ENCODE data around the gene RPLP1. TPM values are rescaled to one million over a fixed set of nuclear protein-coding genes. Genes with fewer than 3 reads are reported as not detected.

RPLP1 gene
- total and polyA plus RNA-seq, 9 of the 15 experiments (the other 6 are each of a cell fraction or from before 2014, with no cell fraction given): 76.3 to 3,053 (median 847) TPM

DNA sequence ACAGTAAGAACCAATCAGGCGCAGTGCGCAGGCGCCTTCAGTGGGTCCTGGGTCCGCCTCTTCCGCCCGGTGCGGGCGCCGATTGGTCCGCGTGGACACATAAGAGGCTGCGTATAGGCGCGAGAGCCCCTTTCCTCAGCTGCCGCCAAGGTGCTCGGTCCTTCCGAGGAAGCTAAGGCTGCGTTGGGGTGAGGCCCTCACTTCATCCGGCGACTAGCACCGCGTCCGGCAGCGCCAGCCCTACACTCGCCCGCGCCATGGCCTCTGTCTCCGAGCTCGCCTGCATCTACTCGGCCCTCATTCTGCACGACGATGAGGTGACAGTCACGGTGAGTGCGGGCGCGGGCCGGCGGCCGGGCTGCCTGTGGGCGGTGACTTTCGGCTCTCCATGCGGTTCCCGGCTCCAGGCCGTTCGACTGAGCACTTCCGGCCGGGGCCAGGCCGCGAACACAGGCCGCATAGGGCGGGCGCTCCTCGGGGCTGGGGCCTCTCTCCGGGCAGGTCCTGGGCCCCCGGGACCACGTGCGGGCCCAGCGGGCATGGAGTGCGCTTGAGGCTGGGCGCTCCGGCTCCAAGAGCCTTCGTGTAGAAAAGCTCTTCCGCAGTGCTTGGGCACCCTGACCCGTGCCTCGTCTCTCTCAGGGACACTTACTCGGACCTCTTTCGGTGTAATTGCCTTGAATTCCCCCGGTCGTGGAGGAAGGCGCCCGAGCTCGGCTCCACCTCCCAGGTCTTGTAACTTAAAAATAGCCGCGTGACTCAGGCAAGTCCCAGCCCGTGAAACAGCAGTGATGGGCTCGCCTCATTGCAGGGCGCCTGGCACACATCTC is at the start of gene RPLP1 (continued):
- TF ChIP-seq KLF6 (CRISPR knock-in tag; IDR thresholded peaks at IDR 0.05; ENCODE audit: borderline replicate concordance): no peak
- TF ChIP-seq, protein P1, sequence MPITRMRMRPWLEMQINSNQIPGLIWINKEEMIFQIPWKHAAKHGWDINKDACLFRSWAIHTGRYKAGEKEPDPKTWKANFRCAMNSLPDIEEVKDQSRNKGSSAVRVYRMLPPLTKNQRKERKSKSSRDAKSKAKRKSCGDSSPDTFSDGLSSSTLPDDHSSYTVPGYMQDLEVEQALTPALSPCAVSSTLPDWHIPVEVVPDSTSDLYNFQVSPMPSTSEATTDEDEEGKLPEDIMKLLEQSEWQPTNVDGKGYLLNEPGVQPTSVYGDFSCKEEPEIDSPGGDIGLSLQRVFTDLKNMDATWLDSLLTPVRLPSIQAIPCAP (CRISPR knock-in tag; IDR thresholded peaks at IDR 0.05; ENCODE audit: borderline replicate concordance): no peak
- TF ChIP-seq SIN3B (IDR thresholded peaks at IDR 0.05; ENCODE audit: low read depth): peak; percentile 75
- TF ChIP-seq HNRNPLL (IDR thresholded peaks at IDR 0.05; ENCODE audit: low read depth, low read length, poor library complexity, severe bottlenecking): peak; percentile 70
- 0 out of 4 replicates have a peak, but pooled peaks of 1 of the 2 experiments have one; percentile 12 for TF ChIP-seq BCLAF1 (IDR thresholded peaks at IDR 0.05; ENCODE audit: borderline replicate concordance in 1 of 2, control insufficient read depth in 1 of 2, low read depth in 2 of 2, low read length in 1 of 2)
- TF ChIP-seq, protein P2, sequence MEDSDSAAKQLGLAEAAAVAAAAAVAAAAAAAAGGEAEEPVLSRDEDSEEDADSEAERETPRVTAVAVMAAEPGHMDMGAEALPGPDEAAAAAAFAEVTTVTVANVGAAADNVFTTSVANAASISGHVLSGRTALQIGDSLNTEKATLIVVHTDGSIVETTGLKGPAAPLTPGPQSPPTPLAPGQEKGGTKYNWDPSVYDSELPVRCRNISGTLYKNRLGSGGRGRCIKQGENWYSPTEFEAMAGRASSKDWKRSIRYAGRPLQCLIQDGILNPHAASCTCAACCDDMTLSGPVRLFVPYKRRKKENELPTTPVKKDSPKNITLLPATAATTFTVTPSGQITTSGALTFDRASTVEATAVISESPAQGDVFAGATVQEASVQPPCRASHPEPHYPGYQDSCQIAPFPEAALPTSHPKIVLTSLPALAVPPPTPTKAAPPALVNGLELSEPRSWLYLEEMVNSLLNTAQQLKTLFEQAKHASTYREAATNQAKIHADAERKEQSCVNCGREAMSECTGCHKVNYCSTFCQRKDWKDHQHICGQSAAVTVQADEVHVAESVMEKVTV (CRISPR knock-in tag; IDR thresholded peaks at IDR 0.05): no peak
- no peak for TF ChIP-seq HDGF (IDR thresholded peaks at IDR 0.05)
- no peak for TF ChIP-seq ELK3 (CRISPR knock-in tag; IDR thresholded peaks at IDR 0.05)
- TF ChIP-seq GATAD2A (IDR thresholded peaks at IDR 0.05): no peak
- no peak for TF ChIP-seq ZNF586 (CRISPR knock-in tag; conservative IDR thresholded peaks at IDR 0.05)
- TF ChIP-seq FIP1L1 (IDR thresholded peaks at IDR 0.05; ENCODE audit: low read depth, low read length, poor library complexity, severe bottlenecking): peak; percentile 98
- TF ChIP-seq CCAR2 (IDR thresholded peaks at IDR 0.05; ENCODE audit: low read depth, low read length): no peak
- TF ChIP-seq, protein P3, sequence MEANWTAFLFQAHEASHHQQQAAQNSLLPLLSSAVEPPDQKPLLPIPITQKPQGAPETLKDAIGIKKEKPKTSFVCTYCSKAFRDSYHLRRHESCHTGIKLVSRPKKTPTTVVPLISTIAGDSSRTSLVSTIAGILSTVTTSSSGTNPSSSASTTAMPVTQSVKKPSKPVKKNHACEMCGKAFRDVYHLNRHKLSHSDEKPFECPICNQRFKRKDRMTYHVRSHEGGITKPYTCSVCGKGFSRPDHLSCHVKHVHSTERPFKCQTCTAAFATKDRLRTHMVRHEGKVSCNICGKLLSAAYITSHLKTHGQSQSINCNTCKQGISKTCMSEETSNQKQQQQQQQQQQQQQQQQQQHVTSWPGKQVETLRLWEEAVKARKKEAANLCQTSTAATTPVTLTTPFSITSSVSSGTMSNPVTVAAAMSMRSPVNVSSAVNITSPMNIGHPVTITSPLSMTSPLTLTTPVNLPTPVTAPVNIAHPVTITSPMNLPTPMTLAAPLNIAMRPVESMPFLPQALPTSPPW (CRISPR knock-in tag; IDR thresholded peaks at IDR 0.05): peak; percentile 34; the same call in 1 of the 2 replicates
- 0 out of 2 replicates have a peak, but pooled peaks have one; percentile 56 for TF ChIP-seq BRD4 (IDR thresholded peaks at IDR 0.05)
- peak; percentile 93 to 94 for TF ChIP-seq NRF1 (conservative IDR thresholded peaks at IDR 0.05 in 1 of 2, IDR thresholded peaks at IDR 0.05 in 1 of 2)
- no peak for TF ChIP-seq CAMTA2 (CRISPR knock-in tag; conservative IDR thresholded peaks at IDR 0.05)
- TF ChIP-seq ASH1L (IDR thresholded peaks at IDR 0.05; ENCODE audit: borderline replicate concordance, low read depth, partially characterized antibody): no peak
- peak; percentile 84 for TF ChIP-seq GTF2A2 (tag; IDR thresholded peaks at IDR 0.05)
- TF ChIP-seq ZC3H8 (IDR thresholded peaks at IDR 0.05): 0 out of 2 replicates have a peak, but pooled peaks have one; percentile 23
- no peak for TF ChIP-seq NCOA1 (IDR thresholded peaks at IDR 0.05; ENCODE audit: low read depth)

Data from K562 (cell line).